ENCODE results near the gene C1GALT1.
"Not testable (repeated sequence)": the region's sequence is repeated elsewhere in the genome, so short reads cannot be mapped to it uniquely, and the experiment has no call there.

DNA sequence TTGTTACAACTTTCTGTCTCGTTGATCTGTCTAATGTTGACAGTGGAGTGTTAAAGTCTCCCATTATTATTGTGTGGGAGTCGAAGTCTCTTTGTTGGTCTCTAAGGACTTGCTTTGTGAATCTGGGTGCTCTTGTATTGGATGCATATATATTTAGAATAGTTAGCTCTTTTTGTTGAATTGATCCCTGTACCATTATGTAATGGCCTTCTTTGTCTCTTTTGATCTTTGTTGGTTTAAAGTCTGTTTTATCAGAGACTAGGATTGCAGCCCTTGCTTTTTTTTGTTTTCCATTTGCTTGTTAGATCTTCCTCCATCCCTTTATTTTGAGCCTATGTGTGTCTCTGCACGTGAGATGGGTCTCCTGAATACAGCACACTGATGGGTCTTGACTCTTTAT, 17.2 kb downstream of the C1GALT1 start:
- TF ChIP-seq, protein P1, sequence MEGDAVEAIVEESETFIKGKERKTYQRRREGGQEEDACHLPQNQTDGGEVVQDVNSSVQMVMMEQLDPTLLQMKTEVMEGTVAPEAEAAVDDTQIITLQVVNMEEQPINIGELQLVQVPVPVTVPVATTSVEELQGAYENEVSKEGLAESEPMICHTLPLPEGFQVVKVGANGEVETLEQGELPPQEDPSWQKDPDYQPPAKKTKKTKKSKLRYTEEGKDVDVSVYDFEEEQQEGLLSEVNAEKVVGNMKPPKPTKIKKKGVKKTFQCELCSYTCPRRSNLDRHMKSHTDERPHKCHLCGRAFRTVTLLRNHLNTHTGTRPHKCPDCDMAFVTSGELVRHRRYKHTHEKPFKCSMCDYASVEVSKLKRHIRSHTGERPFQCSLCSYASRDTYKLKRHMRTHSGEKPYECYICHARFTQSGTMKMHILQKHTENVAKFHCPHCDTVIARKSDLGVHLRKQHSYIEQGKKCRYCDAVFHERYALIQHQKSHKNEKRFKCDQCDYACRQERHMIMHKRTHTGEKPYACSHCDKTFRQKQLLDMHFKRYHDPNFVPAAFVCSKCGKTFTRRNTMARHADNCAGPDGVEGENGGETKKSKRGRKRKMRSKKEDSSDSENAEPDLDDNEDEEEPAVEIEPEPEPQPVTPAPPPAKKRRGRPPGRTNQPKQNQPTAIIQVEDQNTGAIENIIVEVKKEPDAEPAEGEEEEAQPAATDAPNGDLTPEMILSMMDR (conservative IDR thresholded peaks at IDR 0.05; ENCODE audit: low read depth in 2 of 2) = not testable (repeated sequence)
- TF ChIP-seq, protein P2, sequence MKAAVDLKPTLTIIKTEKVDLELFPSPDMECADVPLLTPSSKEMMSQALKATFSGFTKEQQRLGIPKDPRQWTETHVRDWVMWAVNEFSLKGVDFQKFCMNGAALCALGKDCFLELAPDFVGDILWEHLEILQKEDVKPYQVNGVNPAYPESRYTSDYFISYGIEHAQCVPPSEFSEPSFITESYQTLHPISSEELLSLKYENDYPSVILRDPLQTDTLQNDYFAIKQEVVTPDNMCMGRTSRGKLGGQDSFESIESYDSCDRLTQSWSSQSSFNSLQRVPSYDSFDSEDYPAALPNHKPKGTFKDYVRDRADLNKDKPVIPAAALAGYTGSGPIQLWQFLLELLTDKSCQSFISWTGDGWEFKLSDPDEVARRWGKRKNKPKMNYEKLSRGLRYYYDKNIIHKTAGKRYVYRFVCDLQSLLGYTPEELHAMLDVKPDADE (IDR thresholded peaks at IDR 0.05) = not testable (repeated sequence)
- not testable (repeated sequence) for TF ChIP-seq EZH2 (IDR thresholded peaks at IDR 0.05; ENCODE audit: low read depth, unreplicated experiment); CREB1 (CRISPR knock-in tag; IDR thresholded peaks at IDR 0.05; ENCODE audit: low read depth); POLR2AphosphoS5 (IDR thresholded peaks at IDR 0.05; ENCODE audit: low read depth); JUNB (IDR thresholded peaks at IDR 0.05; ENCODE audit: unreplicated experiment); ZNF331 (CRISPR knock-in tag; IDR thresholded peaks at IDR 0.05; ENCODE audit: low read depth)
- TF ChIP-seq, protein P3, sequence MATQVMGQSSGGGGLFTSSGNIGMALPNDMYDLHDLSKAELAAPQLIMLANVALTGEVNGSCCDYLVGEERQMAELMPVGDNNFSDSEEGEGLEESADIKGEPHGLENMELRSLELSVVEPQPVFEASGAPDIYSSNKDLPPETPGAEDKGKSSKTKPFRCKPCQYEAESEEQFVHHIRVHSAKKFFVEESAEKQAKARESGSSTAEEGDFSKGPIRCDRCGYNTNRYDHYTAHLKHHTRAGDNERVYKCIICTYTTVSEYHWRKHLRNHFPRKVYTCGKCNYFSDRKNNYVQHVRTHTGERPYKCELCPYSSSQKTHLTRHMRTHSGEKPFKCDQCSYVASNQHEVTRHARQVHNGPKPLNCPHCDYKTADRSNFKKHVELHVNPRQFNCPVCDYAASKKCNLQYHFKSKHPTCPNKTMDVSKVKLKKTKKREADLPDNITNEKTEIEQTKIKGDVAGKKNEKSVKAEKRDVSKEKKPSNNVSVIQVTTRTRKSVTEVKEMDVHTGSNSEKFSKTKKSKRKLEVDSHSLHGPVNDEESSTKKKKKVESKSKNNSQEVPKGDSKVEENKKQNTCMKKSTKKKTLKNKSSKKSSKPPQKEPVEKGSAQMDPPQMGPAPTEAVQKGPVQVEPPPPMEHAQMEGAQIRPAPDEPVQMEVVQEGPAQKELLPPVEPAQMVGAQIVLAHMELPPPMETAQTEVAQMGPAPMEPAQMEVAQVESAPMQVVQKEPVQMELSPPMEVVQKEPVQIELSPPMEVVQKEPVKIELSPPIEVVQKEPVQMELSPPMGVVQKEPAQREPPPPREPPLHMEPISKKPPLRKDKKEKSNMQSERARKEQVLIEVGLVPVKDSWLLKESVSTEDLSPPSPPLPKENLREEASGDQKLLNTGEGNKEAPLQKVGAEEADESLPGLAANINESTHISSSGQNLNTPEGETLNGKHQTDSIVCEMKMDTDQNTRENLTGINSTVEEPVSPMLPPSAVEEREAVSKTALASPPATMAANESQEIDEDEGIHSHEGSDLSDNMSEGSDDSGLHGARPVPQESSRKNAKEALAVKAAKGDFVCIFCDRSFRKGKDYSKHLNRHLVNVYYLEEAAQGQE (IDR thresholded peaks at IDR 0.05; ENCODE audit: unreplicated experiment) = not testable (repeated sequence)
- TF ChIP-seq, protein P4, sequence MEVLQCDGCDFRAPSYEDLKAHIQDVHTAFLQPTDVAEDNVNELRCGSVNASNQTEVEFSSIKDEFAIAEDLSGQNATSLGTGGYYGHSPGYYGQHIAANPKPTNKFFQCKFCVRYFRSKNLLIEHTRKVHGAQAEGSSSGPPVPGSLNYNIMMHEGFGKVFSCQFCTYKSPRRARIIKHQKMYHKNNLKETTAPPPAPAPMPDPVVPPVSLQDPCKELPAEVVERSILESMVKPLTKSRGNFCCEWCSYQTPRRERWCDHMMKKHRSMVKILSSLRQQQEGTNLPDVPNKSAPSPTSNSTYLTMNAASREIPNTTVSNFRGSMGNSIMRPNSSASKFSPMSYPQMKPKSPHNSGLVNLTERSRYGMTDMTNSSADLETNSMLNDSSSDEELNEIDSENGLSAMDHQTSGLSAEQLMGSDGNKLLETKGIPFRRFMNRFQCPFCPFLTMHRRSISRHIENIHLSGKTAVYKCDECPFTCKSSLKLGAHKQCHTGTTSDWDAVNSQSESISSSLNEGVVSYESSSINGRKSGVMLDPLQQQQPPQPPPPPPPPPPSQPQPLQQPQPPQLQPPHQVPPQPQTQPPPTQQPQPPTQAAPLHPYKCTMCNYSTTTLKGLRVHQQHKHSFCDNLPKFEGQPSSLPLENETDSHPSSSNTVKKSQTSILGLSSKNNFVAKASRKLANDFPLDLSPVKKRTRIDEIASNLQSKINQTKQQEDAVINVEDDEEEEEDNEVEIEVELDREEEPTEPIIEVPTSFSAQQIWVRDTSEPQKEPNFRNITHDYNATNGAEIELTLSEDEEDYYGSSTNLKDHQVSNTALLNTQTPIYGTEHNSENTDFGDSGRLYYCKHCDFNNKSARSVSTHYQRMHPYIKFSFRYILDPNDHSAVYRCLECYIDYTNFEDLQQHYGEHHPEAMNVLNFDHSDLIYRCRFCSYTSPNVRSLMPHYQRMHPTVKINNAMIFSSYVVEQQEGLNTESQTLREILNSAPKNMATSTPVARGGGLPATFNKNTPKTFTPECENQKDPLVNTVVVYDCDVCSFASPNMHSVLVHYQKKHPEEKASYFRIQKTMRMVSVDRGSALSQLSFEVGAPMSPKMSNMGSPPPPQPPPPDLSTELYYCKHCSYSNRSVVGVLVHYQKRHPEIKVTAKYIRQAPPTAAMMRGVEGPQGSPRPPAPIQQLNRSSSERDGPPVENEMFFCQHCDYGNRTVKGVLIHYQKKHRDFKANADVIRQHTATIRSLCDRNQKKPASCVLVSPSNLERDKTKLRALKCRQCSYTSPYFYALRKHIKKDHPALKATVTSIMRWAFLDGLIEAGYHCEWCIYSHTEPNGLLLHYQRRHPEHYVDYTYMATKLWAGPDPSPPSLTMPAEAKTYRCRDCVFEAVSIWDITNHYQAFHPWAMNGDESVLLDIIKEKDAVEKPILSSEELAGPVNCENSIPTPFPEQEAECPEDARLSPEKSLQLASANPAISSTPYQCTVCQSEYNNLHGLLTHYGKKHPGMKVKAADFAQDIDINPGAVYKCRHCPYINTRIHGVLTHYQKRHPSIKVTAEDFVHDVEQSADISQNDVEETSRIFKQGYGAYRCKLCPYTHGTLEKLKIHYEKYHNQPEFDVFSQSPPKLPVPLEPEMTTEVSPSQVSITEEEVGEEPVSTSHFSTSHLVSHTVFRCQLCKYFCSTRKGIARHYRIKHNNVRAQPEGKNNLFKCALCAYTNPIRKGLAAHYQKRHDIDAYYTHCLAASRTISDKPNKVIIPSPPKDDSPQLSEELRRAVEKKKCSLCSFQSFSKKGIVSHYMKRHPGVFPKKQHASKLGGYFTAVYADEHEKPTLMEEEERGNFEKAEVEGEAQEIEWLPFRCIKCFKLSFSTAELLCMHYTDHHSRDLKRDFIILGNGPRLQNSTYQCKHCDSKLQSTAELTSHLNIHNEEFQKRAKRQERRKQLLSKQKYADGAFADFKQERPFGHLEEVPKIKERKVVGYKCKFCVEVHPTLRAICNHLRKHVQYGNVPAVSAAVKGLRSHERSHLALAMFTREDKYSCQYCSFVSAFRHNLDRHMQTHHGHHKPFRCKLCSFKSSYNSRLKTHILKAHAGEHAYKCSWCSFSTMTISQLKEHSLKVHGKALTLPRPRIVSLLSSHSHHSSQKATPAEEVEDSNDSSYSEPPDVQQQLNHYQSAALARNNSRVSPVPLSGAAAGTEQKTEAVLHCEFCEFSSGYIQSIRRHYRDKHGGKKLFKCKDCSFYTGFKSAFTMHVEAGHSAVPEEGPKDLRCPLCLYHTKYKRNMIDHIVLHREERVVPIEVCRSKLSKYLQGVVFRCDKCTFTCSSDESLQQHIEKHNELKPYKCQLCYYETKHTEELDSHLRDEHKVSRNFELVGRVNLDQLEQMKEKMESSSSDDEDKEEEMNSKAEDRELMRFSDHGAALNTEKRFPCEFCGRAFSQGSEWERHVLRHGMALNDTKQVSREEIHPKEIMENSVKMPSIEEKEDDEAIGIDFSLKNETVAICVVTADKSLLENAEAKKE (CRISPR knock-in tag; IDR thresholded peaks at IDR 0.05) = not testable (repeated sequence)
